Spleen (tissue), 11 donors: ENCODE measurements around the gene BCO1. TPM values are rescaled to one million over a fixed set of nuclear protein-coding genes. Genes with fewer than 3 reads are reported as not detected.

Experiments
- DNase-seq: peaks from one replicate; pipeline ENCODE4 v3.0.0-alpha.2; 2020
- H3K27ac ChIP-seq, 8 donors: fragments of 200-600 bp; sonication (generic) in 7 of 8; 1 replicate in 4 of 8; 2 replicates in 4 of 8; pipeline versions ENCODE4 v1.5.0 to v1.8.0; 2016 to 2021; ENCODE audit warnings: inconsistent platforms in 4 of 8, mild to moderate bottlenecking in 4 of 8, moderate library complexity in 1 of 8
- H3K27me3 ChIP-seq, 7 donors: fragments of 200-600 bp; sonication (generic) in 6 of 7; replicated peaks in 1 of 7; 1 replicate in 4 of 7; 2 replicates in 3 of 7; pipeline versions ENCODE4 v1.5.0 to v1.8.0; 2016 to 2021; ENCODE audit warnings: inconsistent platforms in 3 of 7, mild to moderate bottlenecking in 1 of 7
- H3K36me3 ChIP-seq, 6 donors: fragments of 200-600 bp; sonication (generic) in 5 of 6; 1 replicate in 4 of 6; 2 replicates in 2 of 6; pipeline versions ENCODE4 v1.5.0 to v1.8.0; 2016 to 2021; ENCODE audit warnings: inconsistent platforms in 2 of 6
- H3K4me1 ChIP-seq, 6 donors: fragments of 200-600 bp; sonication (generic) in 5 of 6; 1 replicate in 3 of 6; 2 replicates in 3 of 6; pipeline versions ENCODE4 v1.5.0 to v1.8.0; 2016 to 2021; ENCODE audit warnings: inconsistent platforms in 3 of 6
- H3K4me3 ChIP-seq, 8 donors: fragments of 200-600 bp; sonication (generic) in 7 of 8; 1 replicate in 4 of 8; 2 replicates in 4 of 8; pipeline versions ENCODE4 v1.5.0 to v1.8.0; 2016 to 2021; ENCODE audit warnings: inconsistent platforms in 4 of 8, mild to moderate bottlenecking in 4 of 8, moderate library complexity in 2 of 8
- H3K9me3 ChIP-seq, 8 donors: fragments of 200-600 bp; sonication (generic) in 7 of 8; 1 replicate in 4 of 8; 2 replicates in 4 of 8; pipeline versions ENCODE4 v1.5.0 to v1.8.0; 2016 to 2021; ENCODE audit warnings: inconsistent platforms in 4 of 8
- POLR2A ChIP-seq, 3 donors: fragments of 450-650 bp; IDR thresholded peaks; one replicate each; pipeline ENCODE4 v1.5.1; 2017; ENCODE audit warnings: antibody characterized with exemption in 3 of 3, mild to moderate bottlenecking in 1 of 3
- POLR2AphosphoS5 ChIP-seq, 3 donors: sonication (generic); formaldehyde crosslinking; IDR thresholded peaks; one replicate each; pipeline ENCODE4 v1.5.1; 2017; ENCODE audit warnings: antibody characterized with exemption in 3 of 3
- WGBS, 5 donors: extraction: QIAGEN DNeasy Blood & Tissue Kit in 3 of 5; methylation state at CpG; one replicate each; pipeline versions ENCODE4 v1.1.5 to v1.1.7; 2013 to 2018; 5-methylcytosine and 5-hydroxymethylcytosine counted together
- intact Hi-C: fragments of 100-400 bp; cut with DNase I; formaldehyde crosslinking; loops from one replicate; pipeline ENCODE4 v1.15.0; 2023; ENCODE audit warnings: low total_unique reads
- polyA plus RNA-seq, 3 donors: library from polyadenylated mRNA; stranded (reverse); fragments of 200-250 nt; gene quantifications; one replicate each; pipeline ENCODE4 v1.2.1, GENCODE V29; 2013
- total RNA-seq, 7 donors: library from RNA; depleted of rRNA in 3 of 7; stranded (reverse); fragments of >200 nt in 3 of 7; fragmentation: NEBNext Ultra II Directional in 4 of 7; extraction: Animal tissue kit (Norgen Biotek cat#: 25700) in 4 of 7; gene quantifications; one replicate each; pipeline versions ENCODE4 v1.1.0 to v1.2.1, GENCODE V29; 2016 to 2021
- TF ChIP-seq, protein P1 (sequence below), 11 experiments: fragments of 200-600 bp in 7 of 11; fragments of 450-650 bp in 4 of 11; sonication (generic) in 4 of 11; IDR thresholded peaks in 8 of 11; conservative IDR thresholded peaks in 3 of 11; 1 replicate in 7 of 11; 2 replicates in 4 of 11; pipeline versions ENCODE4 v1.4.0 to v1.8.0; 2016 to 2021; ENCODE audit warnings: antibody characterized with exemption in 11 of 11, inconsistent platforms in 4 of 11, mild to moderate bottlenecking in 1 of 11
- donor health status: healthy with polysubstance abuse.
- donor health status: DM: no; HTN: no; CAD: no; lungs with moderate emphysema.
- donor health status: DM: no; HTN: no; CAD: no.
- donor health status: Bipolar disorder and iron deficiency.
- donor health status: healthy.
- donor health status: DM: no; HTN: no; CAD: no.
- donor health status: DM: yes; HTN: yes; CAD: no.

BCO1 gene
- total and polyA plus RNA-seq, 10 donors: not detected

DNA sequence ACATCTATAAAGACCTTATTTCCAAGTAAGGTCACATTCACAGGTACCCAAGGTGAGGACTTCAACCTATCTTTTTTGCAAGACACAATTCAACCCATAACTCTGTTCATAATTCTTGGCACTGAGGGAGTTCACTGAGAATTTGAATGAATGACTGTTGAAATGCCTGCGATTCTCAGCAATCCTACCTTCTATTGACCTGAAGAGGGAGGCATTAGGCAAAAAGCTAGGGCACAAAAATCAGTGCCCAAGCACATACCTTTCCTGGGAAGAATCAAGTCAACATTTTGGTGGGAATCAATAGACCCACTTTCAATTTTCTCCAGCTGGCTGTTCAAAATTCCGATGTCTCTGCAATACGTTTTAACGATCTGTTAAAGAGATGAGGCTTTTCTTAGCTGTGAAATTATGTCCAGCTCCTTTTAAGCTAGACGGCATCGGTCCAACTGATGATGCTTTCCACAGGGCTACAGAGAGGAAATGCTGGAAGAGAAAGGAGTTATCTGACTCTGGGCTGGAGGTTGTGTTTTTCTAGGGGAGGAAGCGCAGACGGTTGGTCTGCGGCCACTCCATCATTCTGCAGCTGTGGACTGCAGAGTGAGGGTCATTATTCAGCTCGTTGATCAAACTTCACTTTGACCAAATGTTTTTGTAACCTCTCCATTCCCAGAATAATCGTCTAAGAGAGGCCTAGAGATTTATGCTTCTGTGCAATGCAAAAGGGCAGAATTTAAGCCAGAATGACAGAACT, 25.2 kb downstream of the BCO1 start:
- TF ChIP-seq POLR2AphosphoS5 (IDR thresholded peaks at IDR 0.05) (no peak), POLR2A (IDR thresholded peaks at IDR 0.05) (no peak)
- TF ChIP-seq, protein P1, sequence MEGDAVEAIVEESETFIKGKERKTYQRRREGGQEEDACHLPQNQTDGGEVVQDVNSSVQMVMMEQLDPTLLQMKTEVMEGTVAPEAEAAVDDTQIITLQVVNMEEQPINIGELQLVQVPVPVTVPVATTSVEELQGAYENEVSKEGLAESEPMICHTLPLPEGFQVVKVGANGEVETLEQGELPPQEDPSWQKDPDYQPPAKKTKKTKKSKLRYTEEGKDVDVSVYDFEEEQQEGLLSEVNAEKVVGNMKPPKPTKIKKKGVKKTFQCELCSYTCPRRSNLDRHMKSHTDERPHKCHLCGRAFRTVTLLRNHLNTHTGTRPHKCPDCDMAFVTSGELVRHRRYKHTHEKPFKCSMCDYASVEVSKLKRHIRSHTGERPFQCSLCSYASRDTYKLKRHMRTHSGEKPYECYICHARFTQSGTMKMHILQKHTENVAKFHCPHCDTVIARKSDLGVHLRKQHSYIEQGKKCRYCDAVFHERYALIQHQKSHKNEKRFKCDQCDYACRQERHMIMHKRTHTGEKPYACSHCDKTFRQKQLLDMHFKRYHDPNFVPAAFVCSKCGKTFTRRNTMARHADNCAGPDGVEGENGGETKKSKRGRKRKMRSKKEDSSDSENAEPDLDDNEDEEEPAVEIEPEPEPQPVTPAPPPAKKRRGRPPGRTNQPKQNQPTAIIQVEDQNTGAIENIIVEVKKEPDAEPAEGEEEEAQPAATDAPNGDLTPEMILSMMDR (IDR thresholded peaks at IDR 0.05 in 8 of 11, conservative IDR thresholded peaks at IDR 0.05 in 3 of 11): no peak
- intact Hi-C loops: no loop called here
- DNase-seq: no peak
- Histone ChIP-seq H3K27ac (no peak overlapping the region), H3K4me3 (no peak overlapping the region), H3K9me3 (no peaks in the 10 kb centered on the region), H3K27me3 (no peaks in the 10 kb centered on the region), H3K36me3 (no peaks in the 10 kb centered on the region), H3K4me1 (no peaks in the 10 kb centered on the region)
- 56 to 70% (median 61%) methylated on average over 11 of the region's 11 CpGs for WGBS, 5 donors

DNA sequence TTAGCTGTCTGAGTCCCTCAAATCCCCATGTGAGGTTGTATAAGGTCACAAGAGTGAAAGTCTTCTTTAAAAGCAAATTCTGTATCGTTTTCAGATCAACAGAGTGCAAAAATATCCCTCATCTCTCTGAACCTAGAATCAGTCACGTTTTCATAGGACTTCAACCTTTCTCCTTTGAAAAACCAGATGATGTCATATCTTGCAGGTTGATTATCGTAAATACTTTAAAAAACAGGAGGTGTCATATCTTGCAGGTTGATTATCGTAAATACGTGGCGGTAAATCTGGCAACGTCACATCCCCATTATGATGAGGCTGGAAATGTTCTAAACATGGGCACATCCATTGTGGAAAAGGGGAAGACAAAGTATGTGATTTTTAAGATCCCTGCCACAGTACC, 25.9 kb downstream of the BCO1 start:
- H3K36me3 ChIP-seq: no peaks in the 10 kb centered on the region
- no peaks in the 10 kb centered on the region for H3K9me3 ChIP-seq
- intact Hi-C loops: no loop called here
- TF ChIP-seq POLR2AphosphoS5 (IDR thresholded peaks at IDR 0.05) (no peak), POLR2A (IDR thresholded peaks at IDR 0.05) (no peak)
- TF ChIP-seq, protein P1 (IDR thresholded peaks at IDR 0.05 in 8 of 11, conservative IDR thresholded peaks at IDR 0.05 in 3 of 11): no peak
- H3K27ac ChIP-seq: no peak overlapping the region
- DNase-seq: no peak
- no peaks in the 10 kb centered on the region for H3K4me1 ChIP-seq
- WGBS, 5 donors: 80 to 91% (median 85%) methylated on average over 7 of the region's 7 CpGs
- no peaks in the 10 kb centered on the region for H3K27me3 ChIP-seq
- no peak overlapping the region for H3K4me3 ChIP-seq

DNA sequence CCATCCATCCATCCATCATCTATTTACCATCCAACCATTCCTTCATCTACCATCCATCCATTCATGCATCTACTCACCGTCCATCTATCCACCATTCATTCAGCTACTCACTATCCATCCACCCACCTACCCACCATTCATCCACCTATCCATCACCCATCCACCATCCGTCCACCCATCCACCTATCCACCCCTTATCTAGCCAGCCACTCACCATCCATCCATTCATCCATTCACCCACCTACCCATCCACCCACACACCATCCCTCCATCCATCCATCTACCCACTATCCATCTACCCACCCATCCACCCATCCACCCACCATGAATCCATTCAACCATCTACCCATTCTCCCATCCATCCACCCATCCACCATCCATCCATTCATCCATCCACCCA, 26.6 kb downstream of the BCO1 start:
- no peak overlapping the region for H3K4me3 ChIP-seq
- intact Hi-C loops: no loop called here
- DNase-seq: no peak
- no peak overlapping the region for H3K27ac ChIP-seq
- 92 to 97% (median 95%) methylated on average over 2 of the region's 2 CpGs for WGBS, 5 donors
- H3K36me3 ChIP-seq: no peaks in the 10 kb centered on the region
- TF ChIP-seq POLR2A (IDR thresholded peaks at IDR 0.05): no peak
- TF ChIP-seq, protein P1 (IDR thresholded peaks at IDR 0.05 in 8 of 11, conservative IDR thresholded peaks at IDR 0.05 in 3 of 11): no peak
- TF ChIP-seq POLR2AphosphoS5 (IDR thresholded peaks at IDR 0.05): no peak
- H3K9me3 ChIP-seq: no peaks in the 10 kb centered on the region
- no peaks in the 10 kb centered on the region for H3K27me3 ChIP-seq
- no peaks in the 10 kb centered on the region for H3K4me1 ChIP-seq

DNA sequence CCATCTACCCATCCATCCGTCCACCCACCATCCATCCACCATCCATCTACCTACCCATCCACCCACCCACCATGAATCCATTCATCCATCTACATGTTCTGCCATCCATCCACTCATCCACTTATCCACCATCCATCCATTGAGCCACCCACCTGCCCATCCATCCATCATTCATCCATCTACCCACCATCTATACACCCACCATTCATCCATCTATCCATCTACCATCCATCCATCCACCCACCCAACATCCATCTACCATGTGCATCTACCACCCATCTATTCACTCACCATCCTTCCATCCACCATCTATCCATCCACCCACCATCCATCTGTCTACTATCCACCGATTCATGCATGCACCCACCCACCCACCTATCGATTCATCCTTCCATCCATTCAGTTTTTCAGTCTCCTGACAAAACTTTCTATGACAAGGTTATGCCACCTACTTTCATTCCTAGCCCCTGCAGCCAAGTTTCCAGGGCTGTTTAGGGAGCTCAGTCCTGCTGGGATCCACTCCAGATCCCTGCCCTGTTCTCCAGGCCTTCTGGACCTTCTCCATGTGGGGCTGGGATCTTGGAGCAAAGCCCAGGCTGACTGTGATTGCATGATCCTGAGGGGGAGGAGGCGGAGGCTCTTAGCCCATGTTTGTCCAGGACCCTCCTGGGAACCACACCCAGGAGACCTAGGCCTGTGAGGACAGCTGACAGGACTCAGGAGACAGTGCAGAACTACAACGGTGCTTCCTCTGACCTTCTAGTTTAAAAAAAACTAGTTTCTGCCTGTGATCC, 27.4 kb downstream of the BCO1 start:
- 72 to 93% (median 85%) methylated on average over 5 of the region's 5 CpGs for WGBS, 5 donors
- Histone ChIP-seq H3K27me3 (no peaks in the 10 kb centered on the region), H3K36me3 (no peaks in the 10 kb centered on the region), H3K4me3 (no peak overlapping the region), H3K9me3 (no peaks in the 10 kb centered on the region), H3K27ac (no peak overlapping the region), H3K4me1 (no peaks in the 10 kb centered on the region)
- TF ChIP-seq POLR2AphosphoS5 (IDR thresholded peaks at IDR 0.05) (peak in 2 of 3 donors; percentile 21 to 39), POLR2A (IDR thresholded peaks at IDR 0.05) (no peak)
- TF ChIP-seq, protein P1 (IDR thresholded peaks at IDR 0.05 in 8 of 11, conservative IDR thresholded peaks at IDR 0.05 in 3 of 11): no peak
- intact Hi-C loops: no loop called here
- no peak for DNase-seq
